CD14-positive monocyte (primary cell): ENCODE results near the gene DACT3. TPM values are rescaled to one million over a fixed set of nuclear protein-coding genes. Genes with fewer than 3 reads are reported as not detected.

Experiments
- DNase-seq, 3 donors: peaks; one replicate each; pipeline ENCODE4 v3.0.0-alpha.2; 2011 to 2022
- H2AFZ ChIP-seq: 2 replicates; pipeline ENCODE4 v1.6.0; 2012; ENCODE audit warnings: mild to moderate bottlenecking, low read depth, low read length, inconsistent platforms; ENCODE audit not compliant: insufficient read depth, poor library complexity, severe bottlenecking
- H3K27ac ChIP-seq, 2 donors: 1 replicate in 1 of 2; 2 replicates in 1 of 2; pipeline ENCODE4 v1.5.1; 2012 to 2013; ENCODE audit warnings: low read length in 2 of 2, control low read depth in 1 of 2, inconsistent platforms in 1 of 2, low read depth in 1 of 2, mild to moderate bottlenecking in 1 of 2
- H3K27me3 ChIP-seq, 2 donors: one replicate each; pipeline versions ENCODE4 v1.6.0 to v1.6.1; 2011 to 2013; ENCODE audit warnings: low read length in 2 of 2; ENCODE audit not compliant: control insufficient read depth in 2 of 2, insufficient read depth in 2 of 2
- H3K36me3 ChIP-seq, 2 donors: replicated peaks in 1 of 2; 1 replicate in 1 of 2; 2 replicates in 1 of 2; pipeline versions ENCODE4 v1.5.1 to v1.6.1; 2012 to 2013; ENCODE audit warnings: low read length in 2 of 2, control low read depth in 1 of 2, inconsistent platforms in 1 of 2, mild to moderate bottlenecking in 1 of 2; ENCODE audit not compliant: insufficient read depth in 2 of 2, control insufficient read depth in 1 of 2
- H3K4me1 ChIP-seq, 2 donors: 1 replicate in 1 of 2; 2 replicates in 1 of 2; pipeline versions ENCODE4 v1.5.1 to v1.6.1; 2012 to 2013; ENCODE audit warnings: low read length in 2 of 2, control low read depth in 1 of 2, inconsistent platforms in 1 of 2, mild to moderate bottlenecking in 1 of 2, moderate library complexity in 1 of 2; ENCODE audit not compliant: insufficient read depth in 2 of 2, control insufficient read depth in 1 of 2
- H3K4me2 ChIP-seq: replicated peaks from 2 replicates; pipeline ENCODE3; 2012; ENCODE audit warnings: low read length, moderate library complexity, mild to moderate bottlenecking; ENCODE audit not compliant: poor library complexity, severe bottlenecking; ENCODE audit errors: extremely low read depth
- H3K4me3 ChIP-seq, 3 experiments: fragments of 200-600 bp in 1 of 3; sonication (generic) in 1 of 3; replicated peaks in 1 of 3; 1 replicate in 2 of 3; 2 replicates in 1 of 3; pipeline ENCODE4 v1.5.1; 2011 to 2013; ENCODE audit warnings: low read length in 3 of 3, mild to moderate bottlenecking in 3 of 3, control low read depth in 2 of 3, low read depth in 2 of 3, inconsistent platforms in 1 of 3, moderate library complexity in 1 of 3
- H3K79me2 ChIP-seq: 2 replicates; pipeline ENCODE4 v1.6.0; 2012; ENCODE audit warnings: mild to moderate bottlenecking, control low read depth, inconsistent platforms, low read length, moderate library complexity; ENCODE audit not compliant: insufficient read depth
- H3K9ac ChIP-seq: 2 replicates; pipeline ENCODE4 v1.6.0; 2017; ENCODE audit warnings: low read length, mild to moderate bottlenecking; ENCODE audit not compliant: insufficient read depth, poor library complexity, severe bottlenecking
- H3K9me3 ChIP-seq, 2 donors: replicated peaks in 1 of 2; 1 replicate in 1 of 2; 2 replicates in 1 of 2; pipeline versions ENCODE4 v1.5.1 to v1.6.1; 2012 to 2013; ENCODE audit warnings: low read length in 2 of 2, control low read depth in 1 of 2; ENCODE audit not compliant: control insufficient read depth in 1 of 2, insufficient read depth in 1 of 2
- H4K20me1 ChIP-seq: 2 replicates; pipeline ENCODE4 v1.6.0; 2012; ENCODE audit warnings: mild to moderate bottlenecking, low read length, control low read depth, moderate library complexity; ENCODE audit not compliant: insufficient read depth
- H3K27ac Mint-ChIP-seq, 7 donors: one replicate each; pipeline ENCODE4 v1.8.0; 2020; ENCODE audit warnings: mild to moderate bottlenecking in 7 of 7, mixed read lengths in 7 of 7, moderate library complexity in 6 of 7, inconsistent platforms in 2 of 7
- H3K27me3 Mint-ChIP-seq, 3 donors: one replicate each; pipeline ENCODE4 v1.8.0; 2021 to 2022; ENCODE audit warnings: low read depth in 3 of 3, mild to moderate bottlenecking in 3 of 3, mixed read lengths in 3 of 3, moderate library complexity in 3 of 3, inconsistent platforms in 1 of 3
- H3K36me3 Mint-ChIP-seq, 2 donors: one replicate each; pipeline ENCODE4 v1.8.0; 2020; ENCODE audit warnings: mixed read lengths in 2 of 2, inconsistent platforms in 1 of 2, mild to moderate bottlenecking in 1 of 2
- H3K4me1 Mint-ChIP-seq: one replicate; pipeline ENCODE4 v1.8.0; 2020; ENCODE audit warnings: mild to moderate bottlenecking, mixed read lengths
- H3K4me3 Mint-ChIP-seq, 2 donors: one replicate each; pipeline ENCODE4 v1.8.0; 2020; ENCODE audit warnings: mild to moderate bottlenecking in 2 of 2, mixed read lengths in 2 of 2, moderate library complexity in 1 of 2
- H3K9me3 Mint-ChIP-seq, 7 donors: one replicate each; pipeline ENCODE4 v1.8.0; 2020 to 2022; ENCODE audit warnings: mixed read lengths in 7 of 7, mild to moderate bottlenecking in 6 of 7, moderate library complexity in 6 of 7, inconsistent platforms in 2 of 7
- CTCF ChIP-seq: fragments of 200-600 bp; IDR thresholded peaks from one replicate; pipeline ENCODE4 v1.8.0; 2022; ENCODE audit warnings: antibody characterized with exemption, mild to moderate bottlenecking
- WGBS: methylation state at CpG from one replicate; pipeline ENCODE4 v1.1.5; 2013; ENCODE audit warnings: missing lambda C conversion rate; ENCODE audit not compliant: insufficient coverage; 5-methylcytosine and 5-hydroxymethylcytosine counted together
- intact Hi-C, 2 donors: fragments of 100-400 bp; cut with micrococcal nuclease; formaldehyde crosslinking; loops; one replicate each; pipeline versions ENCODE4 v1.15.0 to v1.15.1; 2023
- polyA plus RNA-seq, 3 donors: library from polyadenylated mRNA; depleted of rRNA in 1 of 3; unstranded in 2 of 3; stranded (reverse) in 1 of 3; fragments of 300-500 nt in 2 of 3; fragments of >200 nt in 1 of 3; fragmentation: Illumina TruSeq in 2 of 3; gene quantifications; 1 replicate in 2 of 3; 2 replicates in 1 of 3; pipeline ENCODE4 v1.2.3, GENCODE V29; 2012 to 2021

DACT3 gene
- polyA plus RNA-seq, 3 donors = 0.05 to 0.23 (median 0.09) TPM

DNA sequence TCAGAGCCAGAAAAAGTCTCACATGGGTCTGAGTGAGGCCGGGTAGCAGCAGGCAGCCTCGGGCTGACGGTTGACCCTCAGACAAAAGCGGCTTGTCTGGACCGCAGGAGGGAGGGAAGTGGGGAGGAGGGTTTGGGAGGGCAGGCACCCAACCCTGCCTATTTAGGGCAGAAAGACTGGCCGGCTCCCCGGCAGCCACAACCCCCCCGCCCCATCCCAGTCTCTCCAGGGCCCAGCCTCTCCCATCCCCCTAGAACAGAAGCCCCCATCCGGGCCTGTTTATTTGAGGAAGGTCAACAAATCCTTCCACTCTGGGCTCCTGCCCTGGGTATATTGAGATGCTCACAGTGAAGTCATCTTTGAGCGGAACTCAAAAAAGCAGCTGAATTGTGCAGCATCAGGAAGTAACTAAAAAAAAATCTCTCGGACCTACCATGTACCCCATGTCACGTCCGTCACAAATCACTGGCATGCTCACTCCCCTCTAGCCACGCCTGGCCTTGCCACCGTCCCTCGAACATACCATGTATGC lies 6.3 kb downstream of the DACT3 start:
- Mint-ChIP-seq H3K4me1 (peaks cover 5% of the 10 kb centered on the region), H3K36me3 (peaks cover 1 to 3% of the 10 kb centered on the region in 2 donors), H3K27me3 (peaks cover 62 to 81% (median 70%) of the 10 kb centered on the region in 3 donors), H3K4me3 (peak overlapping the region in 1 of 2 donors; percentile 65), H3K9me3 (peaks cover 0 to 10% (median 8%) of the 10 kb centered on the region in 7 donors), H3K27ac (peak overlapping the region in 1 of 7 donors; percentile 57)
- Histone ChIP-seq H3K9me3 (no peaks in the 10 kb centered on the region), H2AFZ (no peak overlapping the region), H3K4me1 (peaks cover 5 to 8% of the 10 kb centered on the region in 2 donors), H3K4me2 (no peak overlapping the region), H3K79me2 (no peaks in the 10 kb centered on the region), H4K20me1 (no peaks in the 10 kb centered on the region), H3K36me3 (no peaks in the 10 kb centered on the region), H3K27ac (no peak overlapping the region), H3K9ac (no peak overlapping the region), H3K27me3 (peaks cover 26 to 46% of the 10 kb centered on the region in 2 donors), H3K4me3 (no peak overlapping the region)
- intact Hi-C loops = no loop called here
- no peak for DNase-seq
- TF ChIP-seq CTCF = no peak
- 75% methylated on average over 8 of the region's 16 CpGs for WGBS

DNA sequence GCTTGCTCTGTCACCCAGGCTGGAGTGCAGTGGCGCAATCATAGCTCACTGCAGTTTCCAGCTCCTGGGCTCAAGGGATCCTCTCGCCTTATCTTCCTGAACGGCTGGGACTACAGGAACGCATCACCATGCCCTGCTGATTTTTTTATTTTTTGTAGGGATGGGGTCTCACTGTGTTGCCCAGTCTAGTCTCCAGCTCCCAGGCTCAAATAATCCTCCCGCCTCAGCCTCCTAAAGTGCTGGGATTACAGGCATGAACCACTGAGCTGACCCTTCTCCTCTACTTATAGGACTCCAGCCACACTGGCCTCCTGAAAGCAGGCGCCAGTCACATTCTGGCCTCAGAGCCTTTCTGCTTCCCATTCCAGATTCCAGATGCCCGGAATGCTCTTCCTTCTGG lies 10.5 kb downstream of the DACT3 start:
- peaks cover 6 to 28% (median 23%) of the 10 kb centered on the region in 7 donors for H3K9me3 Mint-ChIP-seq
- peaks cover 3 to 6% of the 10 kb centered on the region in 2 donors for H3K9me3 ChIP-seq
- 95% methylated on average over 3 of the region's 7 CpGs for WGBS
- H3K36me3 Mint-ChIP-seq = peaks cover 3 to 7% of the 10 kb centered on the region in 2 donors
- TF ChIP-seq CTCF = no peak
- H3K4me3 ChIP-seq = no peak overlapping the region
- H3K27ac Mint-ChIP-seq = no peak overlapping the region
- H3K4me3 Mint-ChIP-seq = peak overlapping the region in 1 of 2 donors; percentile 89
- no peaks in the 10 kb centered on the region for H3K36me3 ChIP-seq
- no peak for DNase-seq
- H3K27me3 Mint-ChIP-seq = peaks cover 53 to 80% (median 70%) of the 10 kb centered on the region in 3 donors
- H3K27ac ChIP-seq = no peak overlapping the region
- no peaks in the 10 kb centered on the region for H4K20me1 ChIP-seq
- intact Hi-C loops = no loop called here
- H2AFZ ChIP-seq = no peak overlapping the region
- peaks cover 9 to 12% of the 10 kb centered on the region in 2 donors for H3K4me1 ChIP-seq
- no peak overlapping the region for H3K4me2 ChIP-seq
- H3K79me2 ChIP-seq = no peaks in the 10 kb centered on the region
- H3K9ac ChIP-seq = no peak overlapping the region
- H3K4me1 Mint-ChIP-seq = peaks cover 11% of the 10 kb centered on the region
- peaks cover 32 to 57% of the 10 kb centered on the region in 2 donors for H3K27me3 ChIP-seq
